Hepatocyte (in vitro differentiated cells): ENCODE measurements around the gene AMDHD2. TPM values are rescaled to one million over a fixed set of nuclear protein-coding genes. Genes with fewer than 3 reads are reported as not detected.

Experiments used
- DNase-seq: peaks from one replicate; pipeline ENCODE4 v3.0.0-alpha.2; 2016; ENCODE audit warnings: low spot score
- H2AFZ ChIP-seq: fragments of 200-600 bp; sonication (generic); 2 replicates; pipeline ENCODE4 v1.6.0; 2016; ENCODE audit warnings: antibody characterized with exemption, mild to moderate bottlenecking
- H3K27ac ChIP-seq: fragments of 200-600 bp; sonication (generic); 2 replicates; pipeline ENCODE4 v1.5.1; 2016; ENCODE audit warnings: mild to moderate bottlenecking
- H3K27me3 ChIP-seq: fragments of 200-600 bp; sonication (generic); 2 replicates; pipeline ENCODE4 v1.6.1; 2016
- H3K36me3 ChIP-seq: fragments of 200-600 bp; sonication (generic); replicated peaks from 2 replicates; pipeline ENCODE4 v1.5.1; 2016; ENCODE audit warnings: low read depth; ENCODE audit not compliant: insufficient read depth
- H3K4me1 ChIP-seq: fragments of 200-600 bp; sonication (generic); 2 replicates; pipeline ENCODE4 v1.5.1; 2016; ENCODE audit warnings: mild to moderate bottlenecking, moderate library complexity; ENCODE audit not compliant: insufficient read depth
- H3K4me2 ChIP-seq: fragments of 200-600 bp; sonication (generic); 2 replicates; pipeline ENCODE4 v1.6.0; 2016
- H3K4me3 ChIP-seq: fragments of 200-600 bp; sonication (generic); 2 replicates; pipeline ENCODE4 v1.5.1; 2016; ENCODE audit warnings: mild to moderate bottlenecking
- H3K79me2 ChIP-seq: fragments of 200-600 bp; sonication (generic); 2 replicates; pipeline ENCODE4 v1.6.0; 2017; ENCODE audit warnings: mild to moderate bottlenecking
- H3K9me2 ChIP-seq: fragments of 200-600 bp; sonication (generic); replicated peaks from 2 replicates; pipeline ENCODE4 v1.6.0; 2017; ENCODE audit warnings: mild to moderate bottlenecking; ENCODE audit not compliant: insufficient read depth
- H3K9me3 ChIP-seq: fragments of 200-600 bp; sonication (generic); 2 replicates; pipeline ENCODE4 v1.5.1; 2016; ENCODE audit warnings: low read depth, mild to moderate bottlenecking
- H4K20me1 ChIP-seq: fragments of 200-600 bp; sonication (generic); 2 replicates; pipeline ENCODE4 v1.6.0; 2016; ENCODE audit warnings: mild to moderate bottlenecking; ENCODE audit not compliant: insufficient read depth, poor library complexity, severe bottlenecking
- EZH2 ChIP-seq: fragments of 200-600 bp; sonication (generic); IDR thresholded peaks from 2 replicates; pipeline ENCODE4 v1.6.1; 2016; ENCODE audit warnings: antibody characterized with exemption, mild to moderate bottlenecking, borderline replicate concordance
- EZH2phosphoT487 ChIP-seq: fragments of 200-600 bp; sonication (generic); IDR thresholded peaks from one replicate; pipeline ENCODE4 v1.6.1; 2018; ENCODE audit warnings: antibody characterized with exemption, mild to moderate bottlenecking, low read depth, moderate library complexity; ENCODE audit not compliant: unreplicated experiment, severe bottlenecking
- WGBS: methylation state at CpG from one replicate; pipeline ENCODE4 v1.1.6; 2016; ENCODE audit warnings: low lambda C conversion rate; ENCODE audit errors: missing lambda C conversion rate; 5-methylcytosine and 5-hydroxymethylcytosine counted together
- polyA plus RNA-seq: library from polyadenylated mRNA; unstranded; fragments of >200 nt; fragmentation: Nextera tagmentation; extraction: Ambion mirVana; gene quantifications from 2 replicates; pipeline ENCODE4 v1.2.1, GENCODE V29; 2016
- total RNA-seq: library from RNA; depleted of rRNA; stranded (reverse); fragments of >200 nt; gene quantifications from 2 replicates; pipeline ENCODE4 v1.2.3, GENCODE V29; 2014
- TF ChIP-seq, protein P1 (sequence below): fragments of 200-600 bp; sonication (generic); IDR thresholded peaks from 2 replicates; pipeline ENCODE4 v1.5.1; 2016; ENCODE audit warnings: antibody characterized with exemption, mild to moderate bottlenecking; ENCODE audit not compliant: poor library complexity

The AMDHD2 gene
- total and polyA plus RNA-seq, 2 experiments from 2014 or later, result 43.6 to 70.8 TPM

DNA sequence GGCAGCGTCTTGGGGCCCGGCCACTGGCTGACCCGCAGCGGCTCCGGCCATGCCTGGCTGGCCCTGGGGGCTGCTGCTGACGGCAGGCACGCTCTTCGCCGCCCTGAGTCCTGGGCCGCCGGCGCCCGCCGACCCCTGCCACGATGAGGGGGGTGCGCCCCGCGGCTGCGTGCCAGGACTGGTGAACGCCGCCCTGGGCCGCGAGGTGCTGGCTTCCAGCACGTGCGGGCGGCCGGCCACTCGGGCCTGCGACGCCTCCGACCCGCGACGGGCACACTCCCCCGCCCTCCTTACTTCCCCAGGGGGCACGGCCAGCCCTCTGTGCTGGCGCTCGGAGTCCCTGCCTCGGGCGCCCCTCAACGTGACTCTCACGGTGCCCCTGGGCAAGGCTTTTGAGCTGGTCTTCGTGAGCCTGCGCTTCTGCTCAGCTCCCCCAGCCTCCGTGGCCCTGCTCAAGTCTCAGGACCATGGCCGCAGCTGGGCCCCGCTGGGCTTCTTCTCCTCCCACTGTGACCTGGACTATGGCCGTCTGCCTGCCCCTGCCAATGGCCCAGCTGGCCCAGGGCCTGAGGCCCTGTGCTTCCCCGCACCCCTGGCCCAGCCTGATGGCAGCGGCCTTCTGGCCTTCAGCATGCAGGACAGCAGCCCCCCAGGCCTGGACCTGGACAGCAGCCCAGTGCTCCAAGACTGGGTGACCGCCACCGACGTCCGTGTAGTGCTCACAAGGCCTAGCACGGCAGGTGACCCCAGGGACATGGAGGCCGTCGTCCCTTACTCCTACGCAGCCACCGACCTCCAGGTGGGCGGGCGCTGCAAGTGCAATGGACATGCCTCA is 48.3 kb upstream of the AMDHD2 start:
- Histone ChIP-seq H3K79me2 (peaks cover 21% of the 10 kb centered on the region), H4K20me1 (peaks cover 12% of the 10 kb centered on the region), H2AFZ (no peak overlapping the region), H3K9me2 (no peaks in the 10 kb centered on the region), H3K36me3 (no peaks in the 10 kb centered on the region), H3K4me1 (peaks cover 71% of the 10 kb centered on the region), H3K27ac (peak overlapping the region; percentile 93), H3K4me2 (peak overlapping the region; percentile 98), H3K9me3 (no peaks in the 10 kb centered on the region), H3K27me3 (peaks cover 8% of the 10 kb centered on the region), H3K4me3 (peak overlapping the region; percentile 55)
- 48% methylated on average over 54 of the region's 61 CpGs for WGBS
- no peak for DNase-seq
- TF ChIP-seq EZH2phosphoT487, result no peak
- TF ChIP-seq EZH2, result no peak
- TF ChIP-seq, protein P1, sequence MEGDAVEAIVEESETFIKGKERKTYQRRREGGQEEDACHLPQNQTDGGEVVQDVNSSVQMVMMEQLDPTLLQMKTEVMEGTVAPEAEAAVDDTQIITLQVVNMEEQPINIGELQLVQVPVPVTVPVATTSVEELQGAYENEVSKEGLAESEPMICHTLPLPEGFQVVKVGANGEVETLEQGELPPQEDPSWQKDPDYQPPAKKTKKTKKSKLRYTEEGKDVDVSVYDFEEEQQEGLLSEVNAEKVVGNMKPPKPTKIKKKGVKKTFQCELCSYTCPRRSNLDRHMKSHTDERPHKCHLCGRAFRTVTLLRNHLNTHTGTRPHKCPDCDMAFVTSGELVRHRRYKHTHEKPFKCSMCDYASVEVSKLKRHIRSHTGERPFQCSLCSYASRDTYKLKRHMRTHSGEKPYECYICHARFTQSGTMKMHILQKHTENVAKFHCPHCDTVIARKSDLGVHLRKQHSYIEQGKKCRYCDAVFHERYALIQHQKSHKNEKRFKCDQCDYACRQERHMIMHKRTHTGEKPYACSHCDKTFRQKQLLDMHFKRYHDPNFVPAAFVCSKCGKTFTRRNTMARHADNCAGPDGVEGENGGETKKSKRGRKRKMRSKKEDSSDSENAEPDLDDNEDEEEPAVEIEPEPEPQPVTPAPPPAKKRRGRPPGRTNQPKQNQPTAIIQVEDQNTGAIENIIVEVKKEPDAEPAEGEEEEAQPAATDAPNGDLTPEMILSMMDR, result no peak

GRCh38 chr16:2472488-2472864 is 47.7 kb upstream of the AMDHD2 start:
- 98% methylated on average over 26 of the region's 27 CpGs for WGBS
- peaks cover 73% of the 10 kb centered on the region for H3K4me1 ChIP-seq
- DNase-seq, result no peak
- H3K4me2 ChIP-seq, result peak overlapping the region; percentile 98
- H3K4me3 ChIP-seq, result no peak overlapping the region
- H4K20me1 ChIP-seq, result peaks cover 17% of the 10 kb centered on the region
- no peak overlapping the region for H2AFZ ChIP-seq
- H3K36me3 ChIP-seq, result no peaks in the 10 kb centered on the region
- H3K79me2 ChIP-seq, result peaks cover 26% of the 10 kb centered on the region
- H3K9me2 ChIP-seq, result no peaks in the 10 kb centered on the region
- TF ChIP-seq EZH2, result no peak
- no peak for TF ChIP-seq EZH2phosphoT487
- TF ChIP-seq, protein P1, result no peak
- no peak overlapping the region for H3K27ac ChIP-seq
- no peaks in the 10 kb centered on the region for H3K9me3 ChIP-seq
- peaks cover 8% of the 10 kb centered on the region for H3K27me3 ChIP-seq

DNA sequence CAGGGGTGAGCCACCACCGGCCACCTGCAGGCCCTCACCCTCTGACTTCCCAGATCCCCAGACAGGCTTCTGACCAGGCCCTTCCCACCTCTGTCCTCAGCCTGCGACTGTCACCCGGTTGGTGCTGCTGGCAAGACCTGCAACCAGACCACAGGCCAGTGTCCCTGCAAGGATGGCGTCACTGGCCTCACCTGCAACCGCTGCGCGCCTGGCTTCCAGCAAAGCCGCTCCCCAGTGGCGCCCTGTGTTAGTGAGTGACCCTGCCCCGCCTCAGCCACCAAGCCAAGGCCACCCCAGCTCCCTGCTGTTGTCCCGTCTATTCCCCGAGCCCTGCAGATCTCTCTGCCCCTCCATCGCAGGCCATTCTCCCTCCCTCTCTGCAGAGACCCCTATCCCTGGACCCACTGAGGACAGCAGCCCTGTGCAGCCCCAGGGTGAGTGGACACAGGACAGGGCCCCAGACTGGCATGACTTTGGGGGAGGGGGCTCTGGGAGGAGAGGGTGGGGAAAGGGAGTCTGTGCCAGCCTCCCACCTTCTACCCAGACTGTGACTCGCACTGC is 47.2 kb upstream of the AMDHD2 start:
- H3K4me3 ChIP-seq, result no peak overlapping the region
- peaks cover 22% of the 10 kb centered on the region for H4K20me1 ChIP-seq
- no peak overlapping the region for H2AFZ ChIP-seq
- no peaks in the 10 kb centered on the region for H3K9me3 ChIP-seq
- peak overlapping the region; percentile 98 for H3K4me2 ChIP-seq
- no peaks in the 10 kb centered on the region for H3K9me2 ChIP-seq
- peaks cover 76% of the 10 kb centered on the region for H3K4me1 ChIP-seq
- TF ChIP-seq EZH2 (no peak), EZH2phosphoT487 (no peak)
- TF ChIP-seq, protein P1, result no peak
- peaks cover 31% of the 10 kb centered on the region for H3K79me2 ChIP-seq
- no peak for DNase-seq
- H3K27me3 ChIP-seq, result peaks cover 8% of the 10 kb centered on the region
- no peaks in the 10 kb centered on the region for H3K36me3 ChIP-seq
- no peak overlapping the region for H3K27ac ChIP-seq
- WGBS, result 93% methylated on average over 13 of the region's 14 CpGs
